Measurements from ENCODE around the gene KRTAP24-1. TPM values are rescaled to one million over a fixed set of nuclear protein-coding genes. Genes with fewer than 3 reads are reported as not detected.

Gene KRTAP24-1
- total RNA-seq, 1 experiment from 2014 or later = not detected

GRCh38 chr21:30269803-30270530 lies 12.8 kb downstream of the KRTAP24-1 start:
- Histone ChIP-seq H3K4me2 (ENCODE audit: insufficient read depth, insufficient read length, low read length) (no peak overlapping the region), H4K91ac (ENCODE audit: insufficient read length, low read depth, low read length) (no peak overlapping the region), H3K14ac (ENCODE audit: insufficient read depth, low read length) (no peak overlapping the region), H4K20me1 (ENCODE audit: control insufficient read depth, insufficient read depth, insufficient read length) (no peaks in the 10 kb centered on the region), H3K4me1 (ENCODE audit: insufficient read depth, low read length) (no peaks in the 10 kb centered on the region), H2BK15ac (ENCODE audit: low read depth, low read length) (no peak overlapping the region), H3K18ac (ENCODE audit: insufficient read length, low read depth, low read length) (no peak overlapping the region), H2BK12ac (ENCODE audit: insufficient read length, low read depth, low read length) (no peak overlapping the region), H3K27ac (ENCODE audit: insufficient read length, low read depth, low read length) (no peak overlapping the region), H3K27me3 (ENCODE audit: insufficient read depth, low read length) (no peaks in the 10 kb centered on the region), H3K23me2 (ENCODE audit: insufficient read length, low read depth, low read length, poor library complexity, severe bottlenecking) (no peaks in the 10 kb centered on the region), H3K9ac (ENCODE audit: extremely low read depth, insufficient read length, low read length) (no peak overlapping the region), H3K56ac (ENCODE audit: insufficient read length, low read depth, low read length) (no peak overlapping the region), H2AK5ac (ENCODE audit: insufficient read length, low read length) (no peak overlapping the region), H3K79me1 (ENCODE audit: insufficient read depth, low read depth, low read length, poor library complexity, severe bottlenecking) (no peaks in the 10 kb centered on the region), H2BK120ac (ENCODE audit: low read depth, low read length, poor library complexity, severe bottlenecking) (no peak overlapping the region), H3T11ph (ENCODE audit: low read length) (no peak overlapping the region), H3K23ac (ENCODE audit: insufficient read length, low read depth, low read length) (no peak overlapping the region), H3K4ac (ENCODE audit: low read depth, low read length) (no peak overlapping the region), H3K79me2 (ENCODE audit: insufficient read depth, low read length) (no peaks in the 10 kb centered on the region), H2BK5ac (ENCODE audit: insufficient read length, low read length) (no peak overlapping the region), H4K5ac (ENCODE audit: insufficient read length, low read depth, low read length) (no peak overlapping the region), H4K8ac (replicated peaks; ENCODE audit: insufficient read length, low read depth, low read length) (no peak overlapping the region), H2AFZ (ENCODE audit: low read length) (no peak overlapping the region), H3K9me3 (ENCODE audit: control insufficient read depth, low read depth, low read length) (no peaks in the 10 kb centered on the region), H2BK20ac (ENCODE audit: low read depth, low read length, poor library complexity, severe bottlenecking) (no peak overlapping the region)
- no CpG with 5 or more reads among the region's 3 CpGs for WGBS (ENCODE audit: extremely low coverage, insufficient read length, low lambda C conversion rate)
- Mint-ChIP-seq H3K9me3 (peaks cover 0 to 6% of the 10 kb centered on the region in 2 experiments; a peak in 1 of 5 replicates), H3K36me3 (ENCODE audit: insufficient read depth in 1 of 3, low read depth in 3 of 3) (no peaks in the 10 kb centered on the region; a peak in 1 of 7 replicates), H3K27me3 (ENCODE audit: low read depth) (no peaks in the 10 kb centered on the region), H3K4me1 (peaks cover 0 to 4% of the 10 kb centered on the region in 2 experiments; a peak in 1 of 4 replicates), H3K27ac (no peak overlapping the region), H3K4me3 (no peak overlapping the region)
- no peak for DNase-seq
- TF ChIP-seq CTCF (conservative IDR thresholded peaks at IDR 0.05) = no peak
